Adrenal gland (tissue), 5 donors: ENCODE data around the gene RASA3.

Experiments used
- CTCF ChIP-seq, 6 experiments: fragments of 450-650 bp in 4 of 6; fragments of 200-600 bp in 2 of 6; sonication (generic) in 1 of 6; IDR thresholded peaks; 1 replicate in 5 of 6; 2 replicates in 1 of 6; pipeline versions ENCODE4 v1.5.1 to v1.8.0; 2016 to 2021; ENCODE audit warnings: antibody characterized with exemption in 6 of 6, mild to moderate bottlenecking in 2 of 6, moderate library complexity in 1 of 6
- POLR2A ChIP-seq, 2 donors: fragments of 450-650 bp; IDR thresholded peaks; one replicate each; pipeline ENCODE4 v1.6.1; 2017; ENCODE audit warnings: antibody characterized with exemption in 2 of 2, mild to moderate bottlenecking in 2 of 2, moderate library complexity in 1 of 2
- donor health status: DM: no; HTN: no; CAD: no.

GRCh38 chr13:114128348-114128623 lies 4.1 kb downstream of the RASA3 start:
- TF ChIP-seq CTCF (IDR thresholded peaks at IDR 0.05) (no peak), POLR2A (IDR thresholded peaks at IDR 0.05) (no peak)
